H54 (cell line): ENCODE data around the gene DLL4.

Experiments used
- DNase-seq: peaks from one replicate; pipeline ENCODE4 v3.0.0; 2011; ENCODE audit warnings: low spot score, mixed read lengths; ENCODE audit not compliant: insufficient read length
- FAIRE-seq: peaks from 3 replicates; lab custom pipeline; 2011; peaks lifted over from hg19 to GRCh38; lab: Jason Lieb, UNC
- POLR2A ChIP-seq: IDR thresholded peaks from 2 replicates; pipeline ENCODE4 v1.6.1; 2011; ENCODE audit warnings: low read depth, mild to moderate bottlenecking, low read length

DLL4 gene

GRCh38 chr15:40927495-40927872 is 1.7 kb upstream of the DLL4 start:
- TF ChIP-seq POLR2A = no peak
- DNase-seq = no peak
- no peak for FAIRE-seq

- FAIRE-seq (no peak), DNase-seq (no peak)
- TF ChIP-seq POLR2A = no peak
Measured at GRCh38 chr15:40927873-40928806, 1.0 kb upstream of the DLL4 start.

- no peak for FAIRE-seq
- no peak for DNase-seq
Measured at GRCh38 chr15:40929660-40930429, 705 bp downstream of the DLL4 start.

GRCh38 chr15:40930430-40931299 is 1.5 kb downstream of the DLL4 start:
- DNase-seq (no peak), FAIRE-seq (no peak)

More at GRCh38 chr15:40929660-40930429, 705 bp downstream of the DLL4 start:
- no peak for TF ChIP-seq POLR2A

GRCh38 chr15:40931300-40932142 is 2.4 kb downstream of the DLL4 start:
- no peak for TF ChIP-seq POLR2A
- DNase-seq = no peak
- no peak for FAIRE-seq

More at GRCh38 chr15:40930430-40931299, 1.5 kb downstream of the DLL4 start:
- TF ChIP-seq POLR2A = no peak

GRCh38 chr15:40932156-40932555 is 3.0 kb downstream of the DLL4 start:
- no peak for DNase-seq
- TF ChIP-seq POLR2A = no peak
- no peak for FAIRE-seq

GRCh38 chr15:40932649-40933516 is 3.7 kb downstream of the DLL4 start:
- DNase-seq (no peak), FAIRE-seq (no peak)
- TF ChIP-seq POLR2A = no peak

GRCh38 chr15:40933517-40933902 is 4.4 kb downstream of the DLL4 start:
- FAIRE-seq = no peak

GRCh38 chr15:40934457-40934856 is 5.3 kb downstream of the DLL4 start:
- FAIRE-seq = no peak
- no peak for TF ChIP-seq POLR2A
- DNase-seq = no peak

More at GRCh38 chr15:40933517-40933902, 4.4 kb downstream of the DLL4 start:
- no peak for DNase-seq
- no peak for TF ChIP-seq POLR2A

GRCh38 chr15:40936234-40936708 is 7.1 kb downstream of the DLL4 start:
- FAIRE-seq (no peak), DNase-seq (no peak)
- TF ChIP-seq POLR2A = no peak
